Mucosa of stomach (tissue), 1 donor: ENCODE measurements around the gene CEP126.

ENCODE experiments used
- H3K27me3 ChIP-seq: one replicate; pipeline ENCODE4 v1.7.0; 2013; ENCODE audit warnings: mild to moderate bottlenecking, low read length; ENCODE audit not compliant: control insufficient read depth, insufficient read depth
- H3K36me3 ChIP-seq: one replicate; pipeline ENCODE4 v1.7.0; 2013; ENCODE audit warnings: low read length; ENCODE audit not compliant: control insufficient read depth, insufficient read depth
- H3K4me1 ChIP-seq: one replicate; pipeline ENCODE4 v1.7.0; 2013; ENCODE audit warnings: mild to moderate bottlenecking, low read length; ENCODE audit not compliant: control insufficient read depth, insufficient read depth
- H3K4me3 ChIP-seq: one replicate; pipeline ENCODE4 v1.7.0; 2013; ENCODE audit warnings: low read length
- H3K9ac ChIP-seq: one replicate; pipeline ENCODE4 v1.7.0; 2013; ENCODE audit warnings: mild to moderate bottlenecking, low read length, moderate library complexity
- H3K9me3 ChIP-seq: one replicate; pipeline ENCODE4 v1.7.0; 2013; ENCODE audit warnings: mild to moderate bottlenecking, low read length, moderate library complexity; ENCODE audit not compliant: control insufficient read depth
- donor health status: Pancreatic carcinoma.

Gene CEP126, protein sequence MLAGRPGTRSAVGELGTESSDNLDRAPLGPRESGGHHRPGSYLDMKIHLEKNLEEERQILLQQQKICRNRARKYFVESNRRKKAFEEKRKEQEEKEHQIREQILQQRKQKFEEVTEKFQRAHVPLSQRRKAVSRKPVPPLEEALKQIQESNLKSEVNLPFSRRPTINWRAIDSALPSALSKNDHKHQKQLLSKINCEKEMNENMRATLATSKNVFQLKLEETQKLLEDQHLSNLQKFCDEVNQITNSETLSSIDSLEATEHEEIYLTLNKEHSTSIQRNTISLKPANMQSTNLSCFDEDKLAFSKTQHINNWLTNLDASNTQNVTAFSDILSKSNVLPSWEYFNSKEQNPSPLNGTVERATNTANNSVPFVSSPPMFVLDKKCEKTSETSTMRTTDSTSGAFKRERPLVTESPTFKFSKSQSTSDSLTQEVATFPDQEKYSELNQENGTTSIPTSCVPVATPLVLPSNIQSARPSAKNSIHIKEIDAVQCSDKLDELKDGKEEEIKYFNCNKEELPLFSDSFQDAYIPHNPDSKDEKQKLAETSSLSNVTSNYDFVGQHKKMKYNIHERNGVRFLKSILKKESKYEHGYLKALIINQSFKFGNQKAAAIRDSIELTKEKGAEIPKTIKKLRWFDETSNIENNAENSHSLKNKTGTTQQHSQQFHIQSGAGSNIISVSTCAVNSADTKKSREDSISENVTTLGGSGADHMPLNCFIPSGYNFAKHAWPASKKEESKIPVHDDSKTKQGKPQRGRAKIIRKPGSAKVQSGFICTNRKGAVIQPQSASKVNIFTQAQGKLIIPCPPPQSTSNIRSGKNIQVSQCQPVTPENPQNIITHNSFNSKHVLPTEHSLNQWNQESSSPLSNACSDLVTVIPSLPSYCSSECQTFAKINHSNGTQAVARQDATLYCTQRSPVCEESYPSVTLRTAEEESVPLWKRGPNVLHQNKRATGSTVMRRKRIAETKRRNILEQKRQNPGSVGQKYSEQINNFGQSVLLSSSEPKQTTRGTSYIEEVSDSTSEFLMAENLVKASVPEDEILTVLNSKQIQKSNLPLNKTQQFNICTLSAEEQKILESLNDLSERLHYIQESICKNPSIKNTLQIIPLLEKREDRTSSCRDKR

DNA sequence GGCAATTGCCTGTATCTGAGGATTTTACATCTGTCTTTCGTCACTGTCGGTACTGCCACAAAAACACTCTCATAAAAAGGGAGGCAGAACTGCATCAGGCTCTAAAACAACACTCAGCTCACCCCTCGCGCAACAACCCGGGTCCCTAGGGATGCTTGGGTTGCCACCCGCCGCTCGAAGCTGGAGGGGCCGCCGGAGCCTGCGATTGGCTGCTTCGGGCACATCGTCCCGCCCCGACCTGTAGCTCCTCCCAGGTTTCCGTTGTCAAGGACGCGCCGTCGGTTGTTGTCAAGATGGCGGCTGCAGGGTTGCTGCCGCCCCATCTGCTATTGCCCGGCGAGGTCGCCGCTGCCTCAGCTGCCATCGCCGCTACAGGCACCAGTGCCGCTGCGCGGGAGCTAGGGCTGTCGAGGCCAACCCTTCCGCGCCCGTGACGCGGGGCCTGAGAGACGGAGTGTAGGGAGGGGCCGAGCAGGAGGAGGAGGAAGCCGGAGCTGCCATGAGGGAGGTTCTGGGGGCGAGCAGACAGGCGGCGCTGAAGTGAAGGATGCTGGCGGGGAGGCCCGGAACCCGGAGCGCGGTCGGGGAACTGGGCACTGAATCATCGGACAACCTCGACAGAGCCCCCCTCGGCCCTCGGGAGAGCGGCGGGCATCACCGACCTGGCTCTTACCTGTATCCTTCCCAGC lies at the start of gene CEP126:
Gene CEP126 (plus strand): TSS at position 273 of the 689 bp plus-strand sequence. CDS start 275 bp downstream, at position 548.
- Histone ChIP-seq H3K9ac (peak within 1 kb of the TSS; percentile 68), H3K4me3 (peak within 1 kb of the TSS; percentile 56), H3K9me3 (no peaks in the 10 kb centered on the region), H3K36me3 (no peaks in the 10 kb centered on the region), H3K27me3 (no peaks in the 10 kb centered on the region), H3K4me1 (peaks cover 4% of the 10 kb centered on the region)

DNA sequence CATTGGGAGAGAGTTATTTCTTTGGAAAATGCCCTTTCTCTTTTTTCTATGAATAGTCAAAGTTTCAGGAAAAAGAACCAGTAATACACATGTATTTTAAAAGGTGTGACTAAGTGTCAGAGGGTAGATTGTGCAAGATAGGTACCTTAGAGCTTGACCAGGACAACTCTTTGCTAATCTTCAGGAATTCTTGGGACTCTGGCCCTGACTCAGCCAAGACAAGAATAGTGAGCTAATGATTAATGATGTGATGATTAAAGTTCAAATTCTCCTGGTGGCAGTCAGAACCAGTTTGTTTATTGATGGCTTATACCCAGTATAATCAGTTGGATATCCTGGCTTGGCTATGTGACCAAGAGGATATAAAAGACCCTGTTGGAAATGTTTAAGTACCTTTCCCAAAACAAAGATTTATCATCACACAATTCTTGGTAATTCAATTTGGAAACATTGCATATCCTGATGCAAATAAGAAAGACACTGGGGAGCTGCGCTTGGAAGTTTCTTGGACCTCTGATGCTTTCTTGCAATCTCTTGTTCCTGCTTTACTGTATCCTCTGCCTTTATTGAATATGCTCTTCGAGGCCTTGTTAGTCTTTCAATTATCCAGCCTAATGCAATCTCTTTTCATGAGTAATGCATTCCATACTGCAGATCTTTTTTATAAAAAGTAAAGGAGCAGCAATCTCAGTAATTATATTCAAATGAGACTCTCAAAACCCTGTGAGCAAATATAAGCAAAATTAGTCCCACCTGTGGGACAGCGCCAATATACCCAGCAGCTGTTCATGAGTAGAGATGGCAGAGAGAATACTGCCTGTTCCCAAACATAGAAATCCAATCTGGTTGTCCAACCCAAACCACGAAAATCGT lies 48.0 kb upstream of the CEP126 start:
- no peaks in the 10 kb centered on the region for H3K27me3 ChIP-seq
- no peak overlapping the region for H3K9ac ChIP-seq
- no peak overlapping the region for H3K4me3 ChIP-seq
- no peaks in the 10 kb centered on the region for H3K36me3 ChIP-seq
- no peaks in the 10 kb centered on the region for H3K9me3 ChIP-seq
- H3K4me1 ChIP-seq, result peaks cover 5% of the 10 kb centered on the region

GRCh38 chr11:101867951-101868350 lies 46.9 kb upstream of the CEP126 start:
- Histone ChIP-seq H3K9ac (no peak overlapping the region), H3K27me3 (no peaks in the 10 kb centered on the region), H3K36me3 (no peaks in the 10 kb centered on the region), H3K9me3 (no peaks in the 10 kb centered on the region), H3K4me1 (peaks cover 5% of the 10 kb centered on the region), H3K4me3 (no peak overlapping the region)

GRCh38 chr11:101870510-101870909 lies 44.3 kb upstream of the CEP126 start:
- Histone ChIP-seq H3K4me1 (no peaks in the 10 kb centered on the region), H3K4me3 (no peak overlapping the region), H3K9ac (no peak overlapping the region)

DNA sequence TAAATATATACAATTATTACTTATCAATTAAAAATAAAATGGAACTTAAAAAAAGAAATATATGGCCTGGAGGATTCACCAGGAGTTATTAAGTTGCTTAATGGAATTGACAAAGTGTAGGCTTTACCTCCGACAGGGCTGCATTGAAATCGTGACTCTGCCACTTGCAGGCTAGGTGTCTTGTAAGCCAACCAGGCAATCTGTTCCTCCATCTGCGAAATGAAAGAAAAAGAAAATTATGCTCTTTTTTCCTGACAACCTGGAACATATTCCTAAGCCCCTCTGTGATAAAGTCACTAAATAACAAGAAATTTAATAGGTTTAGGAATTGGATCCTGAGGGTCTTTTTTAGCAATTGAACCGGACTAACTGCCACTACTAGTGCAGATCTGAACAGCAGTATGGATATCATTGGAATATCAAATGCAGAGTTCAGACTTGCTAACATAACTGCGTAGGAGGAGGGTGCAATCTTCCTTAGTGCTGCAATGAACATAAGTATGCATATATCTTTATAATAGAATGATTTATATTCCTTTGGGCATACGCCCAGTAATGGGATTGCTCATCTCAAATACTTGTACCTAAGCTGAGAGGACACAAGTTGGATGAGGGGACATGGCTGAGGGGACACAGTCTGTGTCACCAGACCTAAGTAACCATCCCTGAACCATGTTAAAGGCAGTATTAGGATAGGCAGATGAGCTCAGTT lies 42.5 kb upstream of the CEP126 start:
- Histone ChIP-seq H3K4me3 (no peak overlapping the region), H3K36me3 (no peaks in the 10 kb centered on the region), H3K9ac (no peak overlapping the region), H3K4me1 (no peaks in the 10 kb centered on the region), H3K9me3 (no peaks in the 10 kb centered on the region), H3K27me3 (no peaks in the 10 kb centered on the region)

More at GRCh38 chr11:101870510-101870909, 44.3 kb upstream of the CEP126 start:
- Histone ChIP-seq H3K9me3 (no peaks in the 10 kb centered on the region), H3K27me3 (no peaks in the 10 kb centered on the region), H3K36me3 (no peaks in the 10 kb centered on the region)

DNA sequence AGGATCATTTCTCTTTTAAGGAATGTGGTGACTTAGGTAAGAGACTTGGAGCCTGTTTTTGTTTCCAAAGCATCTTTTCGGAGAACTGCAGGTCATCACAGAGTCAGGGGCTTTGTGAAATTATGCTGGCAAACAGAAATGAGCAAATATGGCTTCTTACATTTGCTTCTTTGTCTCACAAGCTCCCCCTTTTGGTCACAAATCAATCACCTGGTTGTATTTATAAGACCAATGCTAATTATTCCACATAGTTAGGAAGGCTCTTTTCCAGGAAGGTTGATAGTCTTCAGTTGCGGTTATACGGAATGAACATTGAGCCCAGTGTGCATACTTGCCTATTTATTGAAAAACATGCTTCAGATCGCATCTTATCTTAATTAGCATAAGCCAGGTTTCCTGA lies 34.6 kb upstream of the CEP126 start:
- Histone ChIP-seq H3K27me3 (no peaks in the 10 kb centered on the region), H3K36me3 (no peaks in the 10 kb centered on the region), H3K9ac (no peak overlapping the region), H3K9me3 (no peaks in the 10 kb centered on the region), H3K4me1 (no peaks in the 10 kb centered on the region), H3K4me3 (no peak overlapping the region)

- H3K36me3 ChIP-seq, result no peaks in the 10 kb centered on the region
- no peaks in the 10 kb centered on the region for H3K9me3 ChIP-seq
- no peak overlapping the region for H3K4me3 ChIP-seq
- no peak overlapping the region for H3K9ac ChIP-seq
- H3K27me3 ChIP-seq, result no peaks in the 10 kb centered on the region
- no peaks in the 10 kb centered on the region for H3K4me1 ChIP-seq
Measured at GRCh38 chr11:101881586-101881985, 33.2 kb upstream of the CEP126 start.

- Histone ChIP-seq H3K4me1 (no peaks in the 10 kb centered on the region), H3K36me3 (no peaks in the 10 kb centered on the region), H3K9ac (no peak overlapping the region), H3K9me3 (no peaks in the 10 kb centered on the region), H3K4me3 (no peak overlapping the region), H3K27me3 (no peaks in the 10 kb centered on the region)
Measured at GRCh38 chr11:101885631-101886030, 29.2 kb upstream of the CEP126 start.

DNA sequence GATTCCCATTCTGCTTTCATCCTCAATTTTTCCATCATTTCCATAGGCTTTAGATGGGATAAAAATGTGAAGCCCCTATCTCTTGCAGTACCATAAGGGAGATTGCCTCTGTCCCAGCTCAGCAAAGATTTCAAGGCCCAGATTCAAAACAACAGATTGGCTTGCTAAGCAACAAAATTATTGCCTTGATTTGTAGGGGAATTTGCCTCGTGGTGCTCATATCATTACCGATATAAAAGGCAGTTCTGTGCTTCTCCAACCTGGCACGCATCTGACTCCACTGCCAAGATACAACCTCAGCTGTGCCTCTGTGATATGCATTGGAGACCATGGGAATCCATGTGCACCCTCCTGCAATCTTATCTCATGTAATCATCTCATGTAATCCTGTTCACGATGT lies 25.0 kb upstream of the CEP126 start:
- no peaks in the 10 kb centered on the region for H3K9me3 ChIP-seq
- no peaks in the 10 kb centered on the region for H3K27me3 ChIP-seq
- no peak overlapping the region for H3K9ac ChIP-seq
- H3K36me3 ChIP-seq, result no peaks in the 10 kb centered on the region
- H3K4me3 ChIP-seq, result no peak overlapping the region
- no peaks in the 10 kb centered on the region for H3K4me1 ChIP-seq

DNA sequence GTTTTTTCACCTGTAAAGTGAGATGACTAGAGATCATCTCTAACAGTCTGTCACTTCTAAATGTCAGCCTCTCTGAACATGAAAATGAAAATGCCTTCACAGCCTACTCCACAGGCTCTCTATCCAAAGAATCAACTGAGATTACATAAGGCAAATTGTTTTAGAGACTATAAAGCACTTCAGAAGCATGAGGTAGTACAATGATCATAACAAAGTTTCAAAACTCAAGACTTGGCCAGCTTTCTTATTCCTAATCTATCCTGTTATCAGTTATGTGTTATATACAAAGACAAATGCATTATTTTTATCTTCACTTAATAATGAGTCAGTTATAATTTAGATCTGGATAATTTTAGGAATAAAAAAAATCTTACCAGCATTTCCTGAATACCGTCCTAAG lies 20.3 kb upstream of the CEP126 start:
- no peaks in the 10 kb centered on the region for H3K27me3 ChIP-seq
- H3K9me3 ChIP-seq, result no peaks in the 10 kb centered on the region
- H3K36me3 ChIP-seq, result no peaks in the 10 kb centered on the region
- H3K4me3 ChIP-seq, result no peak overlapping the region
- H3K4me1 ChIP-seq, result no peaks in the 10 kb centered on the region
- no peak overlapping the region for H3K9ac ChIP-seq
